Keratinocyte (primary cell): ENCODE results near the gene ANGPT4. TPM values are rescaled to one million over a fixed set of nuclear protein-coding genes. Genes with fewer than 3 reads are reported as not detected.

ENCODE experiments used
- DNase-seq: peaks from one replicate; pipeline ENCODE4 v3.0.0-alpha.2; 2011; ENCODE audit warnings: low read depth, missing footprints, low spot score
- FAIRE-seq: peaks from 2 replicates; lab custom pipeline; 2011; peaks lifted over from hg19 to GRCh38; lab: Jason Lieb, UNC
- H2AFZ ChIP-seq: 2 replicates; pipeline ENCODE4 v1.6.0; 2012; ENCODE audit warnings: low read length, control low read depth, inconsistent platforms; ENCODE audit not compliant: control insufficient read depth
- H3K27ac ChIP-seq: 2 replicates; pipeline ENCODE4 v1.5.1; 2011; ENCODE audit warnings: low read length; ENCODE audit not compliant: control insufficient read depth, insufficient read depth
- H3K27me3 ChIP-seq: 3 replicates; pipeline ENCODE4 v1.6.0; 2011; ENCODE audit warnings: low read length; ENCODE audit not compliant: control insufficient read depth, insufficient read depth; ENCODE audit errors: extremely low read depth
- H3K36me3 ChIP-seq, 2 experiments: 2 replicates in 1 of 2; 3 replicates in 1 of 2; pipeline ENCODE4 v1.5.1; 2011; ENCODE audit warnings: low read length in 2 of 2, mild to moderate bottlenecking in 1 of 2; ENCODE audit not compliant: control insufficient read depth in 2 of 2, insufficient read depth in 2 of 2; ENCODE audit errors: extremely low read depth in 1 of 2
- H3K4me1 ChIP-seq: 3 replicates; pipeline ENCODE4 v1.5.1; 2011; ENCODE audit warnings: low read length; ENCODE audit not compliant: control insufficient read depth, insufficient read depth; ENCODE audit errors: extremely low read depth
- H3K4me2 ChIP-seq: 3 replicates; pipeline ENCODE4 v1.6.0; 2011; ENCODE audit warnings: low read depth, low read length; ENCODE audit not compliant: control insufficient read depth, insufficient read depth; ENCODE audit errors: extremely low read depth
- H3K4me3 ChIP-seq, 3 experiments: fragments of 200-600 bp in 1 of 3; sonication (generic) in 1 of 3; 2 replicates in 2 of 3; 3 replicates in 1 of 3; pipeline ENCODE4 v1.5.1; 2011 to 2016; ENCODE audit warnings: low read length in 3 of 3, mild to moderate bottlenecking in 3 of 3, control low read depth in 2 of 3, inconsistent platforms in 1 of 3, low read depth in 1 of 3, mixed read lengths in 1 of 3, mixed run types in 1 of 3, moderate library complexity in 1 of 3; ENCODE audit not compliant: control insufficient read depth in 2 of 3, insufficient read depth in 2 of 3; ENCODE audit errors: extremely low read depth in 1 of 3
- H3K79me2 ChIP-seq: 2 replicates; pipeline ENCODE4 v1.6.0; 2012; ENCODE audit warnings: low read length; ENCODE audit not compliant: control insufficient read depth, insufficient read depth
- H3K9ac ChIP-seq: 3 replicates; pipeline ENCODE4 v1.6.0; 2011; ENCODE audit warnings: low read length; ENCODE audit not compliant: control insufficient read depth, insufficient read depth; ENCODE audit errors: extremely low read depth
- H3K9me1 ChIP-seq: 3 replicates; pipeline ENCODE4 v1.6.0; 2011; ENCODE audit warnings: low read length; ENCODE audit not compliant: control insufficient read depth, insufficient read depth; ENCODE audit errors: extremely low read depth
- H3K9me3 ChIP-seq: 2 replicates; pipeline ENCODE4 v1.5.1; 2012; ENCODE audit warnings: low read depth, low read length; ENCODE audit not compliant: control insufficient read depth
- H4K20me1 ChIP-seq: 3 replicates; pipeline ENCODE4 v1.6.0; 2011; ENCODE audit warnings: low read length; ENCODE audit not compliant: control insufficient read depth, insufficient read depth; ENCODE audit errors: extremely low read depth
- CTCF ChIP-seq, 3 experiments: IDR thresholded peaks in 1 of 3; conservative IDR thresholded peaks in 1 of 3; optimal IDR thresholded peaks in 1 of 3; 2 replicates in 2 of 3; 3 replicates in 1 of 3; pipeline versions ENCODE3 to v1.5.1; 2011; ENCODE audit warnings: low read length in 3 of 3, mild to moderate bottlenecking in 3 of 3, moderate library complexity in 2 of 3, control low read depth in 1 of 3, inconsistent platforms in 1 of 3; ENCODE audit not compliant: insufficient read depth in 2 of 3; ENCODE audit errors: extremely low read depth in 1 of 3
- EZH2 ChIP-seq: IDR thresholded peaks from one replicate; pipeline ENCODE4 v1.6.1; 2012; ENCODE audit warnings: inconsistent platforms, mild to moderate bottlenecking, low read length, moderate library complexity
- dilution Hi-C: fragments of 300-500 bp; cut with MboI; formaldehyde crosslinking; loops from one replicate; pipeline ENCODE4 v1.7.0; 2020; ENCODE audit warnings: low sequenced_read_pairs; ENCODE audit not compliant: extremely low pct_ligation_motif_present
- polyA plus RNA-seq, 5 experiments: library from polyadenylated mRNA; depleted of rRNA in 3 of 5; stranded (reverse) in 3 of 5; stranded (forward) in 1 of 5; unstranded in 1 of 5; fragments of >200 nt; gene quantifications; 1 replicate in 1 of 5; 2 replicates in 3 of 5; 3 replicates in 1 of 5; pipeline versions ENCODE4 v1.2.1 to v1.2.3, GENCODE V29; 2011 to 2012; ENCODE audit warnings: missing spikeins in 2 of 5, low read depth in 1 of 5, low replicate concordance in 1 of 5

ANGPT4 gene
- polyA plus RNA-seq, 1 donor (not counting 4 experiments of a cell fraction or from before 2014, with no cell fraction given), result not detected

DNA sequence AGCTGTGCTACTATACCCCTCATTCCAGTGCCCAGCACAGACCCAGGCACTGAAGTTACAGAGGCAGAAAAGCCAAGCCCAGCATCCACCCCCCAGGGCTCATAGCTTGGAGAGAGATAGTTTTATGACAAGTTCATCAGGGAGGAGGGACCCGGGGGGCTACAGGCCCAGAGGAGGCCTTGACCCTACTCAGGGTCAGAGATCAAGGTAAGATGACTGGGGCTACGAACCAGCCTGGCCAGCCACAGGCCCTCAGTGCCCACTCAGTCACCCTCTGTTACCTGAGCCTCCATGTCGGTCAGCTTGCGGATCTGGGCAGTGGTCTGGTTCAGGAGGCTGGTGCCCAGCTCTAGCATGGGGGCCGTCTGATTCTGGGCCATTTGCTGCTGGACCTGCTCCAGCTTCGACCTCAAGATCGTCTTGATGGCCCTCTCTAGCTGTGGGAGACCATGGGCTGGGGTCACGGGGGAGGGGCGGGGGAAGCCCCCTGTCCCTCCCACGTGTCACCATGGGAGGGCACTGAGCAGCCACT, 26.1 kb downstream of the ANGPT4 start:
- Histone ChIP-seq H3K79me2 (no peaks in the 10 kb centered on the region), H4K20me1 (no peaks in the 10 kb centered on the region), H3K9me1 (no peaks in the 10 kb centered on the region), H3K36me3 (no peaks in the 10 kb centered on the region), H3K4me3 (no peak overlapping the region), H3K9me3 (no peaks in the 10 kb centered on the region), H3K27ac (no peak overlapping the region), H3K4me2 (no peak overlapping the region), H3K9ac (no peak overlapping the region), H3K27me3 (peaks cover 6% of the 10 kb centered on the region), H2AFZ (no peak overlapping the region), H3K4me1 (no peaks in the 10 kb centered on the region)
- FAIRE-seq (no peak), DNase-seq (no peak)
- TF ChIP-seq CTCF (optimal IDR thresholded peaks at IDR 0.05 in 1 of 3, IDR thresholded peaks at IDR 0.05 in 1 of 3, conservative IDR thresholded peaks at IDR 0.05 in 1 of 3; ENCODE audit: extremely low read depth in 1 of 3, insufficient read depth in 2 of 3, low read length in 3 of 3) (no peak), EZH2 (no peak)
- dilution Hi-C loops, result no loop called here

DNA sequence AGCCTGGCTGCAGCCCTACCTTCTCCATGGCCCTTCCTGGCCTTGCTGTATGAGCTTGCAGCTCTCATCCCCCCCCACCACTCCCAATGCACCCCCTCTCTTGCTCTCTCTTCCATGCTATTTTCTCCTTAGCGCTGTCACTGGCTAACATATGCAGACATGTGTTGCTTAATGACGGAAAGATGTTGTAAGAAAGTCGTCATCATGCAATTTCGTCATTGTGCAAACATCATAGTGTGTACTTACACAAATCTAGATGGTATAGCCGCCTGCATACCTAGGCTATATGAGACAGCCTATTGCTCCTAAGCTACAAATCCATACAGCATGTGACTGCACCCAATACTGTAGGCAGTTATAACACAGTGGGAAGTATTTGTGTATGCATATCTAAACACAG, 27.0 kb downstream of the ANGPT4 start:
- Histone ChIP-seq H2AFZ (no peak overlapping the region), H3K9me3 (no peaks in the 10 kb centered on the region), H3K79me2 (no peaks in the 10 kb centered on the region), H3K27me3 (peaks cover 6% of the 10 kb centered on the region), H4K20me1 (no peaks in the 10 kb centered on the region), H3K4me1 (no peaks in the 10 kb centered on the region), H3K4me2 (no peak overlapping the region), H3K27ac (no peak overlapping the region), H3K9me1 (no peaks in the 10 kb centered on the region), H3K36me3 (no peaks in the 10 kb centered on the region), H3K9ac (no peak overlapping the region), H3K4me3 (no peak overlapping the region)
- TF ChIP-seq CTCF (optimal IDR thresholded peaks at IDR 0.05 in 1 of 3, IDR thresholded peaks at IDR 0.05 in 1 of 3, conservative IDR thresholded peaks at IDR 0.05 in 1 of 3; ENCODE audit: extremely low read depth in 1 of 3, insufficient read depth in 2 of 3, low read length in 3 of 3) (no peak), EZH2 (no peak)
- DNase-seq (no peak), FAIRE-seq (no peak)
- dilution Hi-C loops, result no loop called here
